GM18526 (cell line): Measurements from ENCODE around the gene AKAP6.

Experiments
- POLR2A ChIP-seq: IDR thresholded peaks from 3 replicates; pipeline ENCODE4 v1.6.1; 2011; ENCODE audit not compliant: insufficient read length; ENCODE audit errors: extremely low read depth

AKAP6 gene

GRCh38 chr14:32820682-32821081, 491.6 kb downstream of the AKAP6 start:
- no peak for TF ChIP-seq POLR2A

GRCh38 chr14:32821964-32822653, 493.0 kb downstream of the AKAP6 start:
- no peak for TF ChIP-seq POLR2A

GRCh38 chr14:32823706-32824105, 494.6 kb downstream of the AKAP6 start:
- no peak for TF ChIP-seq POLR2A

DNA sequence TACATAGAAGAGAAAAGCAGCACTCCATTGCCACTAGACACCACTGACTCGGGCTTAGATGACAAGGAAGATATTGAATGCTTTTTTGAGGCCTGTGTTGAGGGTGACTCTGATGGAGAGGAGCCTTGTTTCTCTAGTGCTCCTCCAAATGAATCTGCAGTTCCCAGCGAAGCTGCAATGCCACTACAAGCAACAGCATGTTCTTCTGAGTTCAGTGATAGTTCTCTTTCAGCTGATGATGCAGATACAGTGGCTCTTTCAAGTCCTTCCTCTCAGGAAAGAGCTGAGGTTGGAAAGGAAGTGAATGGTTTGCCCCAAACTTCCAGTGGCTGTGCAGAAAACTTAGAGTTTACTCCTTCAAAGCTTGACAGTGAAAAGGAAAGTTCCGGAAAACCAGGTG, 495.1 kb downstream of the AKAP6 start:
- no peak for TF ChIP-seq POLR2A

DNA sequence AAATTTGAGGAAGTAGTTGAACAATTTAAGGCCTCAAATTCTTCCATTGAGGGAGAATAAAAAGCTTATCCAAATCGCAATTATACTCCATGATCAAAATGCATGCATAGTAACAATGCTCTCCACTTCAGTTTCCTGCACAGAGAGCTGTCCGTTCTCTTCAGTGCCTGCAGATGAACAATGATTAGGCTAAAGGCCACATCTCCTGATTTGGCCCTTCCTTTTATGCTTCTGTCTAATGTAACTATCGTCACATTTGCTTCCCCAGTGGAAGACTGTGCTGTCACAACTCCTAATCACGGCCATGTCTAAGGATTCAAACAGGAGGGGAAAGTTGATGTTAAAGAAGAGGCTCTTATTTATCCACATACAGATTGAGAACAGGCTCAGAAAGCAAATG, 496.0 kb downstream of the AKAP6 start:
- TF ChIP-seq POLR2A: no peak

DNA sequence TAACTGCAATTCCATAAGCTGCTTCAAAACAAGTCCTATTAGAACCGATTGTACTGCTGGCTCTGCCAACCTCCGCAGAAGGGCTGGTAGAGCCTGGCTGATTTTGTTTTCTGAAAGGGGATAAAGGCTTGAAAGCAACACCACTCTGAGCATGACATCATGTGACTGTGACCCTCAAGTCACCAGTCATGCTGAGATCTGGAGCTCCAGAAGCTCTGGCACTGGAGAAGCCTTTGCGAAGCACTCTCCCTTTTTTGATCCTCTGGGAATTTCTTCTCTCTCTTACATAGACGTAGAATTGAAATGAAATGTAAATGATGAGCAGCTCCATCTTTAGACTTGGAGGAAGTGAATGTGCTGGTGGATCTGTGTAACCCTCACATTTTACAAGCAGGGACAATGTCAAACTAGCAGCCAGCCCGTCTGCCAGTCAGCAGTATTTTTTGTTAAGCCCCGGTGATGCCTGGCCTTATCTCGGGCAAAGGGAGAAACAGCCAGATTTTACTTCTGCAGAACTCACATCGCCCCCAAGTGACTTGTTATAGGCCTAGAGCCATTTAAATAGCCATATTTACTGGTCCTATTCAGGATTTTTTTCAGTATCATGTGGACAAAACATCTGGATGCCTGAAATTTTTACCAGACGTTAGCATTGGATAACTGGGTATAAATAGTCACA, 497.4 kb downstream of the AKAP6 start:
- TF ChIP-seq POLR2A: no peak

DNA sequence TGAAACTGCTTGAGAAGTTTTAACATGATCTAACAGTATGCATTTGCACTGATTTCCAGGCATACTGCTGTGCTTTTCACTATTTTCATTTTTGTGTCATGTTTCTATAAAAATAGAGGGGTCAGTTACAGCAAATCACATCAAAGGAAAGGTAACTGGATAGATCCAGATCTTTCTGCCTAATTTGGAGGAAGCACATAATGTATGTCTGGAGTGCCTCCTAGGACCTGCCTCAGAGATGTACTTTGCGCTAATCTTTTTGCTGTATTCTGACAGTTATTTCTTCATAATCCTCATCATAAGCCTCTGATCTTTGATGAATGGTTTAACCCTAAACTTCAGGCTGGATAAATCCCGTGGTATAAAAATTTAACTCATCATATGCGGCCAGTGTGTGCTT, 498.4 kb downstream of the AKAP6 start:
- TF ChIP-seq POLR2A: no peak

GRCh38 chr14:32835924-32836323, 506.8 kb downstream of the AKAP6 start:
- no peak for TF ChIP-seq POLR2A

DNA sequence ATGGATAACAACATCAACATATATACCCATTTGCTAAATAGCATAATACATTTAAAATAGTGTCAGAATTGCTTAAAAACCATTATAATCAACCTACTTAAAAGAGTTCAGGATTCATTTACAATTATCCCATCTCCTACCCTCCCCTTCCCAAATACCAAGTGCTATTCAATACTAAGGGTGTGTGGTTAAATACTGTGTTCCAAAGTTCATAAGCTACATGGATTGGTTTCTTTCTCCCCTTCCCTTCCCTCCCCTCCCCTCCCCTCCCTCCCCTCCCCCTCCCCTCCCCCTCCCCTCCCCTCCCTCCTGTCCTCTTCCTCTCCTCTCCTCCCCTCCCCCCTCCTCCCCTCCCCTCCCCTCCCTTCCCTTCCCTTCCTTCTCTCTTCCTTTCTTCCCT, 512.6 kb downstream of the AKAP6 start:
- TF ChIP-seq POLR2A: no peak

DNA sequence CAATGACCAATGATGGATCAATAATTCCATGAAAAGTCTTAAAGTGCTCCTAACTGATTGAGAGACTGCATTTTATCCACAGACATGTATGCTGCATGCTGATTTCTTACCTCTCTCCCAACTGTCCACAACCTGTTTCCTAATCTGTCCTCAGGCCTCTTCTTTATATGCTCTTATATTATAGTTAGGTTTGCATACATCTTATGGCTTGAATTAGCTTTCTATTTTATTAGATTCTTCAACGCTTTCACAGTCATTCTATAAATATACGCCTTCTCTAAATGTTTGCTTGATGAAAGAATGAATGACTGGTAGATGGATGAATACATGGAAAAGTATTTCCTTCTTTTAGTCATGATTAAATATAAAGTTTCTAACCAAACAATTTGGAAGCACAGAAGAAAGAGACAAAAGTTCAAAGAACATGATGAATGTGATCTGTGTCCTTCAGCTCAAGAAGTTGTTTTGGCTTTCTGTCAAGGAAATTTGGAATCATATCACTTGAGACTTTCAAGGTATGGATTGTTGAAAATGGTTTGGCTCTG, 517.8 kb downstream of the AKAP6 start:
- TF ChIP-seq POLR2A: no peak

DNA sequence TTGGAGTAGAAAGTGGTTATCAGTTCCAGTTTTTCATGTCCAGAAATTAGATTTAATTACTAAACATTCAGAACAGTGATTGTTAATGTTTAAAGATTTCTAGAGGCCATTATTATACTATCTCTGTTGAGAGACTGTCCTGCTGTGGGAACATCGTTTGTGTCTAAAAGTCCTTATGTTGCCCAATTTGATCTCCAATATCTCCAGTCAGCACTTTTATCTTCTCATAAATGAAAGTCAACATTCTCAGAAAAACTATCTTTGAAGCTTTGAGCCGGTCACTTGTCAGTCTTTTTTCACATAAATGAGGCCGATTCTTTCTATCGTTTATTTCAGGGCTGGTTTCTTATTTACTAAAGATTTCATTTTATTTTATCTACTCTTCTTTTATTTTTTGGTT, 518.8 kb downstream of the AKAP6 start:
- no peak for TF ChIP-seq POLR2A

DNA sequence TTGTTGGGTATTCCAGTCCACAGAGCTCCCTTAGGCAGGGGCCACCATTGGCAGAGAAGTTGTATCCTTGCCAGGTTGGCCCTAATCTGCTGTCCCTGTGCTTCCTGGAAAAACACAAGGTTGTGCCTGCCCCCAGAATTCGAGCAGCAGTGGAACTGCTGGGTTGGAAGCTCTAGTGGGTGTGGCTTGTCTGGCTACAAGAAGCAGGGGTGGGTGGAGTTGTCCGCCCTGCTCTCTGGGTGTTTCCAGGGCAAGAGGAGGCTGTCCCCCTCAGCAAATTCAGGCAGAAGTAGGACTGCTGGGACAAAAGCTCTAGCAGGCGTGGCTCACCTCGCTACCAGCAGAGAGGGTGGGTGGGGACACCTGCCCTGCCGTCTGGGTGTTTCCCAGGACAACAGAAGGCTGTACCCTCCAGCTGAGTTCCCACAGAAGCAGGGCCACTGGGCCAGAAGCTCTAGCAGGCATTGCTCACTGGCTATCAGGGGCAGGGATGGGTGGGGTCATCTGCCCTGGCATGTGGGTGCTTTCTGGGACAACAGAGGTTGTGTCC, 536.8 kb downstream of the AKAP6 start:
- no peak for TF ChIP-seq POLR2A

DNA sequence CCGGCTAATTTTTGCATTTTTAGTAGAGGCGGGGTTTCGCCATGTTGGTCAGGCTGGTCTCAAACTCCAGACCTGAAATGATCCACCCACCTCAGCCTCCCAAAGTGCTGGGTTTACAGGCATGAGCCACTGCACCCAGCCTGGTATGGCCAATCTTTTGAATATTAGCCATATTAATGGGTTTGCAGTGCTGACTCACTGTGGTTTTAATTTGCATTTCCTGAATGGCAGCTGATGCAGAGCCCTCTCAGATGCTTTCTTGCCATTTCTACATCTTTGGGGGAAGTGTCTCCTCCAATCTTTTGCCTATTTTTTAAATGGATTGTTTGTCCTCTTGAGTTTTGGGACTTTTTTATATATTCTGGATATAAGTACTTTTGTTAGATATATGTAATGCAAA, 554.1 kb downstream of the AKAP6 start:
- no peak for TF ChIP-seq POLR2A
